OCI-LY7 (cell line): ENCODE results near the gene DEGS1. TPM values are rescaled to one million over a fixed set of nuclear protein-coding genes. Genes with fewer than 3 reads are reported as not detected.
A peak's percentile ranks its signal among the peaks of the same experiment; 100 is the strongest.

ENCODE experiments used
- BruUV-seq: library from RNA; stranded (reverse); fragments of 400-500 nt; replicated peaks from 2 replicates; lab custom pipeline; 2021; lab: Mats Ljungman, UMichigan
- CTCF ChIA-PET: fragments of 300-600 bp; sonication (Branson Sonifier 250); formaldehyde crosslinking; loops from one replicate; lab custom pipeline; 2022; ENCODE audit warnings: antibody characterized with exemption; ENCODE audit not compliant: unreplicated experiment; lab: Charles Lee
- POLR2A ChIA-PET: fragments of 300-600 bp; sonication (Branson Sonifier 250); formaldehyde crosslinking; loops from one replicate; lab custom pipeline; 2022; ENCODE audit warnings: antibody characterized with exemption; lab: Charles Lee
- DNase-seq: peaks from one replicate; pipeline ENCODE4 v3.0.0-alpha.2; 2015; ENCODE audit warnings: low spot score
- H2AFZ ChIP-seq: fragments of 200-600 bp; sonication (generic), shearing (Covaris generic); 2 replicates; pipeline ENCODE4 v1.6.1; 2014; ENCODE audit warnings: mild to moderate bottlenecking, antibody characterized with exemption, low read length, moderate library complexity
- H3K27ac ChIP-seq: fragments of 200-600 bp; sonication (generic); 2 replicates; pipeline ENCODE4 v1.5.1; 2014; ENCODE audit warnings: mixed run types, low read depth, mild to moderate bottlenecking, moderate library complexity, low read length, inconsistent platforms; ENCODE audit not compliant: poor library complexity, severe bottlenecking
- H3K36me3 ChIP-seq: fragments of 200-600 bp; sonication (generic); 2 replicates; pipeline ENCODE4 v1.6.1; 2014; ENCODE audit warnings: mild to moderate bottlenecking, antibody characterized with exemption, low read length, moderate library complexity, mixed read lengths; ENCODE audit not compliant: insufficient read depth
- H3K4me1 ChIP-seq: fragments of 200-600 bp; sonication (generic); 2 replicates; pipeline ENCODE4 v1.5.1; 2014; ENCODE audit warnings: mild to moderate bottlenecking, low read length; ENCODE audit not compliant: insufficient read depth, poor library complexity, severe bottlenecking
- H3K4me2 ChIP-seq: fragments of 200-600 bp; sonication (generic); 2 replicates; pipeline ENCODE4 v1.6.1; 2014; ENCODE audit warnings: mild to moderate bottlenecking, low read length
- H3K4me3 ChIP-seq: fragments of 200-600 bp; sonication (generic); 2 replicates; pipeline ENCODE4 v1.5.1; 2014; ENCODE audit warnings: mild to moderate bottlenecking, low read depth, low read length; ENCODE audit not compliant: poor library complexity, severe bottlenecking
- H3K79me2 ChIP-seq: fragments of 200-600 bp; sonication (generic); 2 replicates; pipeline ENCODE4 v1.6.1; 2016; ENCODE audit warnings: low read depth, mild to moderate bottlenecking, low read length, moderate library complexity, mixed read lengths; ENCODE audit not compliant: insufficient read depth
- H3K9me2 ChIP-seq: fragments of 200-600 bp; sonication (generic); 2 replicates; pipeline ENCODE4 v1.6.1; 2016; ENCODE audit warnings: mild to moderate bottlenecking, low read length, mixed read lengths; ENCODE audit not compliant: insufficient read depth
- H3K9me3 ChIP-seq: fragments of 200-600 bp; sonication (generic); 2 replicates; pipeline ENCODE4 v1.6.1; 2014; ENCODE audit warnings: mild to moderate bottlenecking, mixed run types, low read length, mixed read lengths
- H4K20me1 ChIP-seq: fragments of 200-600 bp; sonication (generic); 2 replicates; pipeline ENCODE4 v1.6.1; 2014; ENCODE audit warnings: mild to moderate bottlenecking, antibody characterized with exemption, low read length, moderate library complexity, mixed read lengths; ENCODE audit not compliant: insufficient read depth
- CTCF ChIP-seq: fragments of 200-600 bp; sonication (generic); conservative IDR thresholded peaks from 2 replicates; pipeline ENCODE4 v1.5.1; 2014; ENCODE audit warnings: mild to moderate bottlenecking, antibody characterized with exemption, low read length, moderate library complexity, mixed read lengths
- EZH2phosphoT487 ChIP-seq: fragments of 200-600 bp; sonication (generic); IDR thresholded peaks from 2 replicates; pipeline ENCODE4 v1.6.1; 2018; ENCODE audit warnings: low read depth, borderline replicate concordance, mild to moderate bottlenecking, mixed run types, antibody characterized with exemption, low read length, moderate library complexity, mixed read lengths
- intact Hi-C: fragments of 100-400 bp; cut with micrococcal nuclease; formaldehyde crosslinking; loops from one replicate; pipeline ENCODE4 v1.10.0; 2022; ENCODE audit not compliant: unreplicated experiment
- total RNA-seq, 2 experiments: library from RNA; depleted of rRNA in 1 of 2; stranded (reverse); fragments of >200 nt in 1 of 2; shearing (Covaris generic) in 1 of 2; gene quantifications; 2 replicates each; pipeline ENCODE4 v1.2.3, GENCODE V29; 2014 to 2022

The DEGS1 gene
- total RNA-seq, 2 experiments from 2014 or later = 34.8 to 53.2 TPM

GRCh38 chr1:224137518-224137917 lies 45.5 kb upstream of the DEGS1 start:
- TF ChIP-seq CTCF (no peak), EZH2phosphoT487 (no peak)
- Histone ChIP-seq H4K20me1 (no peaks in the 10 kb centered on the region), H3K9me3 (no peaks in the 10 kb centered on the region), H3K4me1 (no peaks in the 10 kb centered on the region), H3K79me2 (no peaks in the 10 kb centered on the region), H3K9me2 (no peaks in the 10 kb centered on the region), H3K27ac (no peak overlapping the region), H3K4me3 (no peak overlapping the region), H2AFZ (no peak overlapping the region), H3K36me3 (peaks cover 81% of the 10 kb centered on the region), H3K4me2 (no peak overlapping the region)
- POLR2A ChIA-PET = interaction anchor here (0.6 to 1.2 kb wide), 3 partner anchors 15 to 296 kb away, joined by 3 to 4 read pairs (median 3); no protein-coding TSS in a partner anchor
- BruUV-seq = no TSS peak
- peak; percentile 14 for DNase-seq
- intact Hi-C loops = no loop called here
- CTCF ChIA-PET = no interaction called here

- H3K9me3 ChIP-seq = no peaks in the 10 kb centered on the region
- TF ChIP-seq CTCF (no peak), EZH2phosphoT487 (no peak)
- no peaks in the 10 kb centered on the region for H3K4me1 ChIP-seq
- no peak overlapping the region for H3K4me2 ChIP-seq
- H3K27ac ChIP-seq = no peak overlapping the region
- no peak for DNase-seq
- H4K20me1 ChIP-seq = no peaks in the 10 kb centered on the region
- intact Hi-C loops = no loop called here
- no peak overlapping the region for H3K4me3 ChIP-seq
- BruUV-seq = no TSS peak
- no peaks in the 10 kb centered on the region for H3K9me2 ChIP-seq
- ChIA-PET CTCF (no interaction called here), POLR2A (interaction anchor here (0.7 to 1.2 kb wide), 2 partner anchors 15 to 27 kb away, joined by 3 to 4 read pairs; no protein-coding TSS in a partner anchor)
- peaks cover 80% of the 10 kb centered on the region for H3K36me3 ChIP-seq
- H2AFZ ChIP-seq = no peak overlapping the region
- H3K79me2 ChIP-seq = no peaks in the 10 kb centered on the region
Observed at GRCh38 chr1:224138198-224138597, 44.8 kb upstream of the DEGS1 start.

- intact Hi-C loops = no loop called here
- H3K36me3 ChIP-seq = peaks cover 51% of the 10 kb centered on the region
- H3K9me2 ChIP-seq = no peaks in the 10 kb centered on the region
- no peak overlapping the region for H3K4me2 ChIP-seq
- DNase-seq = no peak
- TF ChIP-seq EZH2phosphoT487 (no peak), CTCF (no peak)
- no peaks in the 10 kb centered on the region for H3K79me2 ChIP-seq
- H3K4me1 ChIP-seq = no peaks in the 10 kb centered on the region
- H3K9me3 ChIP-seq = no peaks in the 10 kb centered on the region
- ChIA-PET CTCF (no interaction called here), POLR2A (interaction anchor here (0.5 kb wide), 1 partner anchor 173 kb away, joined by 3 read pairs; no protein-coding TSS in a partner anchor)
- no TSS peak for BruUV-seq
- H3K27ac ChIP-seq = no peak overlapping the region
- no peak overlapping the region for H2AFZ ChIP-seq
- H4K20me1 ChIP-seq = no peaks in the 10 kb centered on the region
- no peak overlapping the region for H3K4me3 ChIP-seq
Observed at GRCh38 chr1:224141693-224142092, 41.3 kb upstream of the DEGS1 start.
